Measurements from ENCODE around the gene IRX2. TPM values are rescaled to one million over a fixed set of nuclear protein-coding genes. Genes with fewer than 3 reads are reported as not detected.

Gene IRX2
- total and polyA plus RNA-seq, 8 donors: 7.0 to 143 (median 8.6) TPM; not detected in 1

DNA sequence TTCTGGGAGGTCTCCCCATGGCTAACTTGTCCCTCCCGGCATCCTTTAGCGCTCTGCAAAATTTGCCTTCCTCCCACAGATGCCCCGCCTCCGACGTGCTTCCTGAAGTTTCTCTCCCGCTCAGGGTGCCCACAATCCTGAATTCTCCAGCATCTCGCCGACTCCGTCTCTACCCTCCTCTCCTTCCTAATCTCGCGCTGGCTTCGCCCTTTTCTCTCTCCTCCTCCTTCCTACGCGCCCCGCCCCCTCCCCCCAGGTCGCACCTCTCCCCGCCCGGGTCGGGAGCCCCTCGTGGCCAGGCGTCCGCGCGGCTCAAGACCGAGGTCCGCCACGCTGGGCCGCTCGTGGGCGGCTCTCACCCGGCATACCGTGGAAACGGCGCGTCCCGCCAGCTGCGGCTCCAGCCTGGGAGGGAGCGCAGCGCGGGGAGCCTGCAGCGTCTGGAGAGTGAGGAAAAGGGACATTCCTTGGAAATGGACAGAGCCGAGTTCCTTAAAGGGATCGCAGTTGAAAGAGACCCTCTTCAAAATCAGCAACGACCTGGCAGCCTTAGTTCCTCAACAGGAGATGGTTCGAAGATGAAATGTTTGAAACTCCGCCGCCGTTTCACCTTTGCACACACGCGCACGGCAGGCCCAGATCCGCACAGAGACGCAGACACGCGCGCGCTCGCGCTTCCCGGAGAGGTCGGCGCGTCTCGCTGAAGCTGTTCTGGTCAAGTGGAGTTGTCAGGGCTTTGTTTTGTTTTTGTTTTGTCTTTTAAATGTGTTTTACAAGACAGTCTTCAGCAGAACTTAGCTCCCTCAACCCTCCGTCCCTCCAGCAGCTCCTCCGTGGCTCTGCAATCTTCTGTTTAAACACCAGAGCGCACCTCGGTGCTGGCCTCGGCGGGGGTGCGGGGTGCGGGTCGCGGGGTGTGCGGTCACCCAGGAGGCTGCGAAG, 5.0 kb upstream of the IRX2 start:
- 2 to 4% (median 2%) methylated on average over 76 of the region's 76 CpGs for WGBS, 5 donors
- H3K27ac ChIP-seq: peak overlapping the region; percentile 38 to 63 (median 55)
- intact Hi-C loops (cut with DNase I; ENCODE audit: low total_unique reads): no loop called here

DNA sequence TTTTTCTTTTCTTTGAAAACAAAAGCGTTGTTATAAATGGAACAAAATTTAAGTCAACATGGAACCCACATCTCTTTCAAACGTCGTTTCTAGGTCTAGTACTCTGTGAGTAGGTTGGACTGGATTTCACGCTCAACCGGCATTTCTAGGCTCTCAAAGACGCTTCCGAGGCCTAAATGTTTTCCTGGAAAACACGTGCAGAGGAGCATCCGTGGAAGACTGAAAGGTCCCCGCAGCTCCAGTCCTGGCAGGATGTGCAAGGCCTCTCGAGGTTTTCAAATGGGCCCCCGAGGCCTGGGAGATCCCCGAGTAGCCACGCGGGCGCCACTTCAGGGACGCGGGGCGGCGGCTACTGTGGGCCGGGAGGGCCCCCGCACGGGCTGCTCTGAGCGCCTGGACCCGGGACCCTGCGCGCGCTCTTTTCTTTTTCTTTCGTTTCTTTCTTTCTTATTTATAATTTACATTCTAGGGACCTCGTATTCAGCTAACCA, 4.2 kb upstream of the IRX2 start:
- WGBS, 5 donors: 8 to 32% (median 16%) methylated on average over 30 of the region's 30 CpGs
- intact Hi-C loops (cut with DNase I; ENCODE audit: low total_unique reads): no loop called here
- Histone ChIP-seq H3K36me3 (no peaks in the 10 kb centered on the region), H3K27ac (peak overlapping the region in 3 of 5 donors; percentile 38 to 57 (median 45)), H3K9me3 (no peaks in the 10 kb centered on the region), H3K4me1 (peaks cover 25 to 62% (median 46%) of the 10 kb centered on the region in 4 donors), H3K27me3 (peaks cover 26 to 98% (median 65%) of the 10 kb centered on the region in 3 donors), H3K4me3 (peak overlapping the region; percentile 45 to 68 (median 50))
- DNase-seq: no peak
- TF ChIP-seq POLR2AphosphoS5 (IDR thresholded peaks at IDR 0.05) (no peak), EP300 (IDR thresholded peaks at IDR 0.05) (no peak)

More for the DNA sequence above, 5.0 kb upstream of the IRX2 start:
- no peaks in the 10 kb centered on the region for H3K36me3 ChIP-seq
- peaks cover 21 to 92% (median 60%) of the 10 kb centered on the region in 3 donors for H3K27me3 ChIP-seq
- H3K4me1 ChIP-seq: peaks cover 23 to 58% (median 43%) of the 10 kb centered on the region in 4 donors
- TF ChIP-seq, protein P1, sequence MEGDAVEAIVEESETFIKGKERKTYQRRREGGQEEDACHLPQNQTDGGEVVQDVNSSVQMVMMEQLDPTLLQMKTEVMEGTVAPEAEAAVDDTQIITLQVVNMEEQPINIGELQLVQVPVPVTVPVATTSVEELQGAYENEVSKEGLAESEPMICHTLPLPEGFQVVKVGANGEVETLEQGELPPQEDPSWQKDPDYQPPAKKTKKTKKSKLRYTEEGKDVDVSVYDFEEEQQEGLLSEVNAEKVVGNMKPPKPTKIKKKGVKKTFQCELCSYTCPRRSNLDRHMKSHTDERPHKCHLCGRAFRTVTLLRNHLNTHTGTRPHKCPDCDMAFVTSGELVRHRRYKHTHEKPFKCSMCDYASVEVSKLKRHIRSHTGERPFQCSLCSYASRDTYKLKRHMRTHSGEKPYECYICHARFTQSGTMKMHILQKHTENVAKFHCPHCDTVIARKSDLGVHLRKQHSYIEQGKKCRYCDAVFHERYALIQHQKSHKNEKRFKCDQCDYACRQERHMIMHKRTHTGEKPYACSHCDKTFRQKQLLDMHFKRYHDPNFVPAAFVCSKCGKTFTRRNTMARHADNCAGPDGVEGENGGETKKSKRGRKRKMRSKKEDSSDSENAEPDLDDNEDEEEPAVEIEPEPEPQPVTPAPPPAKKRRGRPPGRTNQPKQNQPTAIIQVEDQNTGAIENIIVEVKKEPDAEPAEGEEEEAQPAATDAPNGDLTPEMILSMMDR (IDR thresholded peaks at IDR 0.05): no peak
- TF ChIP-seq EP300 (IDR thresholded peaks at IDR 0.05): no peak
- no peak for TF ChIP-seq POLR2AphosphoS5 (IDR thresholded peaks at IDR 0.05)
- no peak for TF ChIP-seq POLR2A (IDR thresholded peaks at IDR 0.05)
- peak; percentile 50 to 57 for DNase-seq
- peak overlapping the region; percentile 45 to 68 (median 50) for H3K4me3 ChIP-seq
- H3K9me3 ChIP-seq: no peaks in the 10 kb centered on the region

DNA sequence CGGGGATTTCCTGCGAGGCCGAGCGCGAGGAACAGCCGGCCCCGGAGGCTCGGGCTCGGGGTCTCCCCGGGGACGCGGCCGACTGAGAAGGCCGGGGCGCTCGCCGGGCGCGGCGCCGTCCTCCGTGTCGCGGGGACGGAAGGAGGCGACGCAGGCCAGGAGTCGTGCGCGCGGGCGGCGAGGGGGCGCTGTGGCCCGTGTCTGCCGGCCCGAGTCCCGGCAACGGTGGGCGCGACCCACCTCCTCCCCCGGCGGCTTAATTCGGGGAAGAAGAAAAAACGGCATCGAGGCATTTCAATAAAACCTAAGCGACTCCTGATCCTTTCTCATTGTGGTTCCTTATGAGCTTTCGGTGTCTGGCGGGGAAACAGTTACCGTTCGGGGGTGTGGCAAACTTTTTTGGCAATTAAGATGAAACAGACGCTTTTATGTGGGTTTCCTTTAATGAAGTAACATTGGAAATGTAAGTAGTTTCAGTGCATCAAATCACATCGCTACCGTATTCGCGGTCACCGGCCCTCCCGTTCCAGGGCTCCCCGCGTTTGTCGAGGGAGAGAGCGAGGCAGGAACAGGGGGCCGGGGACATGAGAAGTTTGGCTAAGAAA, 3.7 kb upstream of the IRX2 start:
- 17 to 60% (median 33%) methylated on average over 47 to 63 of the region's 63 CpGs for WGBS, 5 donors

DNA sequence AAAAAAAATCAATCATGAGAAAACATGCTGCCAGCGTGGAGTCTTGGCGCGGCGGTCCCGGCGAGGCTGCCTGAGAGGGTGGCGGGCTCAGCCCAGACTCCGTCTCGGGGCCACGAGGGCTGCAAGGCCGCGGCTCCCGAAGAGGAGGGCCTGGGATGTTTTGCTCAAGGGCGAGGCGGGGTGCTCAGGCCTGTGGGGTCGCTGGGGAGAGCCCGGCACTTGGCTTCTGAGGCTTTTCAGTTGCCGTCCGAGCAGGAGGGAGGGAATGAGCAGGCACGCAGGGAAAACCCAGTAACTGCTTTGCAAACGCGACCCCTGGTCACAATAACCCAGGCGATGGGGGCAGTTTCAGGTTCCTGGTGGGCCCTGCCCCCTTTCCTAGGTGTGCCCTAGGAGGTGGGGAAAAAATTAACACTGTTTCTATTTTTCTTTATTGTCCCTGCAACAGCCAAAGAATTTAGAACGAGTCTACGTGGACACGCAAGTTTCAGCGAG, 3.2 kb upstream of the IRX2 start:
- Histone ChIP-seq H3K4me3 (peak overlapping the region in 2 of 4 donors; percentile 20 to 68), H3K27me3 (peaks cover 32 to 98% (median 73%) of the 10 kb centered on the region in 3 donors), H3K27ac (peak overlapping the region in 1 of 5 donors; percentile 48), H3K9me3 (no peaks in the 10 kb centered on the region), H3K36me3 (no peaks in the 10 kb centered on the region), H3K4me1 (peaks cover 30 to 71% (median 50%) of the 10 kb centered on the region in 4 donors)
- no peak for DNase-seq
- TF ChIP-seq, protein P1 (IDR thresholded peaks at IDR 0.05): no peak
- TF ChIP-seq POLR2A (IDR thresholded peaks at IDR 0.05): no peak
- TF ChIP-seq POLR2AphosphoS5 (IDR thresholded peaks at IDR 0.05): no peak
- TF ChIP-seq EP300 (IDR thresholded peaks at IDR 0.05): no peak
- WGBS, 5 donors: 26 to 47% (median 37%) methylated on average over 27 of the region's 27 CpGs
- intact Hi-C loops (cut with DNase I; ENCODE audit: low total_unique reads): no loop called here

More for the DNA sequence above, 3.7 kb upstream of the IRX2 start:
- TF ChIP-seq EP300 (IDR thresholded peaks at IDR 0.05): no peak
- TF ChIP-seq, protein P1 (IDR thresholded peaks at IDR 0.05): peak in 1 of 7 experiments; percentile 5
- Histone ChIP-seq H3K27me3 (peaks cover 32 to 98% (median 71%) of the 10 kb centered on the region in 3 donors), H3K27ac (peak overlapping the region in 2 of 5 donors; percentile 48 to 57), H3K4me3 (peak overlapping the region in 2 of 4 donors; percentile 20 to 68), H3K9me3 (no peaks in the 10 kb centered on the region), H3K4me1 (peaks cover 30 to 68% (median 49%) of the 10 kb centered on the region in 4 donors), H3K36me3 (no peaks in the 10 kb centered on the region)
- intact Hi-C loops (cut with DNase I; ENCODE audit: low total_unique reads): no loop called here
- peak in 1 of 2 donors; percentile 55 for DNase-seq

Measured in stomach (tissue), 9 donors.